ENCODE measurements around the gene EXOC1.
"Not testable (repeated sequence)": the region's sequence is repeated elsewhere in the genome, so short reads cannot be mapped to it uniquely, and the experiment has no call there.

Gene EXOC1

DNA sequence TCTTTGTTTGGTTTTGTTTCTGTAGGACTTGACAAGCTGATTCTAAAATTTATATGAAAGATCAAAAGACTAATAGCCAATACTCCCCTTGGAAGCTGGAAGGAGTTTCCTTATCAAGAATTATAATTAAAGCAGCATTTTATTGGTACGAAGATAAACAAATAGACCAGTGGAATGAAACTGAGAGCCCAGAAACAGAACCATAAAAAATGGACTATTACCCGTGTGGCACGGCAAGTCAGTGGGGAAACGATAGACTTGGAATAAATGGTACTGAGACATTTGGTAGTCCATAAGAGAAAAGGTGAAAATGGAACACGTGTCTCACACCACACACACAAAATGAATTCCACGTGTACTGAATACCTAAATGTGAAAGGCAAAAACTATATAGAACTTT, 52.9 kb downstream of the EXOC1 start:
- DNase-seq (ENCODE audit: low read depth) = no peak

DNA sequence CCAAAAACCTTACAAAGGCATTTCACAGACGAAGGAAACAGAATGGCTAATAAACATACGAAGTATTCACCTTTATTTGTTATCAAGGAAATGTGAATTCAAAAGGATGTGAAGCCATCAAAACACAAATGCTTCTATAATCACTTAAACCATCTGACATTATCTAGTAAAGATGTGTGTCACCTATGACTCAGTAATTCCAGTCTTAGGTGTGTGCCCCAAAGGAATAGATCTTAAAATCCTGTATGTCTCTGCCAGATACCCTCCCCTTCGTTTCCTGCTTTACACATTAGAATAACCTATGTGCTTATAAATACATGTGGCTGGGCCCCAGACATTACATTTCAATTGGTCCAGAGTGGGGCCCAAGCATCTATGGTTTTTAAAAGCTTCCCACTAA, 53.5 kb downstream of the EXOC1 start:
- DNase-seq (ENCODE audit: low read depth) = peak; percentile 35

DNA sequence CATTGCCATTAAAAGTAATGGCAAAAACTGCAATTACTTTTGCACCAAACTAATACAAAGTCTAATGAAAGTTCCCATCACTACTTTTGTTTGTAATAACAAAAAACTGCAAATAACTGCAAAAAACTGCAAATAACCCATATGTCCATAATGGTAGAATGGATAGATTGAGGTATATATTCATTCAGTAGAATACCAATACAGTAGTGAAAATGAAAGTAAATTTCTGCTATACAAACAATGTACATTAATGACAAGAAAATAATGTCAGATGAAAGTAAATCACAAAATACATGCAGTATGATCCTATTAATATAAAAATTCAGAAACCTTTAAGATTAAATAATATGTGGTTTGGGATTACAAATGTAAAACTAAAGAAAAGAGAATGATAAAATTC, 54.0 kb downstream of the EXOC1 start:
- no peak for DNase-seq (ENCODE audit: low read depth)

DNA sequence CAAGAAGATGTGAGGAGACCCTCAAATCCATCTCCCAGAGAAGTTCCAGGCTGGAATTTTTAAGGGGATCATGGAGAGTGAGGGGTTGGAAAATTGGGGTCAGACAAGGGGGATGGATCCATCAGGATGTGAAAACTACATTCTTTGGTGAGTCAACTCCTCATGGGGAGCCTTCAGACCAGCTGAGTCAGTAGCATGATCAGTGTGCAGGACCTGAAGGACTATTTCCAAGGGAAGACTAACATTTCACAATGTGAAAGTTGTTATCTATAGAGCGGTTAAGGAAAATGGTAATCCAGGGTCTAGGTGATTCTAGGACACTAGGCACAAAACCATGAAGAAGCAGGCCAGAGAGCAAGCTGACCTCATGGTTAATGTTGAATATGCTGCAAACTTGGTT, 56.7 kb downstream of the EXOC1 start:
- peak; percentile 53 for DNase-seq (ENCODE audit: low read depth)

DNA sequence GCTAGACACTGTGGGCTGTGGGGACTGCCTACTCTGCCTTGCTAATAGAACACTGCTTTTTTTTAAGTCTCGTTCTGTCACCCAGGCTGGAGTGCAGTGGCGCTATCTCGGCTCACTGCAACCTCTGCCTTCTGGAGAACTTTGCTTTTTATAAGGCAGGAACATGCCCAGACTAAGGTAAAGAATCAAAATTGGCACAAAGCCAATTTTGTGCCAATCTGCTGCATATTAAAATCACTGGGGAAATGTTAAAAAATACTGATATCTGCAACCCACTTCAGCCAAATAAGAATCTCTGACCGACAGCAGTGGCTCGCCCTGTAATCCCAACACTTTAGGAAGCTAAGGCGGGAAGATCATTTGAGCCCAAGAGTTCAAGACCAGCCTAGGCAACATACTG, 58.8 kb downstream of the EXOC1 start:
- DNase-seq (ENCODE audit: low read depth) = no peak

DNA sequence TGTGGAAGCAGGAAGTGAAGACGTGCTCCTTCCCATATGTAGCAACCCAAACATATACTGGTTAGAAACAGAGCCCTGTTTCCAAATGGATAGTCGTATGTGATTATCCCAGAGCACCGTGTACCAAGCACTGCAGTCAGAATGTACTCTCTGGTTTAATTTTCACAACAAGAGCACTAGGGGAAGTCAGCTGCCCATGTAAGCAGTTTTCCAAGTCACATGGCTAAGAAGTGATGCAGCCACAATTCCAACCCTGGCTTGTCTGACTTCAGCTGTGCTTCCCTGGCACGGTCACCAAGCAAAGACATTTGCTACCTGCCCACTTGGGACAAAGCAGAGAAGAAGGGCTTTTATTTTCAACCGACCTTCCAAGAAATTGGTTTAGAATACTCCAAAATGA, 67.1 kb downstream of the EXOC1 start:
- DNase-seq (ENCODE audit: low read depth) = peak; percentile 26

DNA sequence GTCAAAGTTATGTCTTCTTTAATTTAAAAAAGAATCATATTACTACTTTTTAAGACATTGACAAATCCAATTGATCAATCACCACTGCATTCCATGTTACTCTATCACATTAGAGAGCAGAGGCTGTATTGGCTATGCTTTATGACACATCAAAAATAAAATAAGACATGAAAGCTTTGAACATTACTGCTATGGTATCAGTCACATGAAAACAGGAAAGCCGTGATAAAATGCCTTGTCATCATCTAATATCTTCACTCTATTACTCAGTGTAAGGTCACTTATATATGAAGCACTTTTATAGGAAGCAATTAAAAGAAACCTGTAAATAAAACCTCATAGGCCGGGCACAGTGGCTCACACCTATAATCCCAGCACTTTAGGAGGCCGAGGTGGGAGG, 67.6 kb downstream of the EXOC1 start:
- DNase-seq (ENCODE audit: low read depth) = no peak

DNA sequence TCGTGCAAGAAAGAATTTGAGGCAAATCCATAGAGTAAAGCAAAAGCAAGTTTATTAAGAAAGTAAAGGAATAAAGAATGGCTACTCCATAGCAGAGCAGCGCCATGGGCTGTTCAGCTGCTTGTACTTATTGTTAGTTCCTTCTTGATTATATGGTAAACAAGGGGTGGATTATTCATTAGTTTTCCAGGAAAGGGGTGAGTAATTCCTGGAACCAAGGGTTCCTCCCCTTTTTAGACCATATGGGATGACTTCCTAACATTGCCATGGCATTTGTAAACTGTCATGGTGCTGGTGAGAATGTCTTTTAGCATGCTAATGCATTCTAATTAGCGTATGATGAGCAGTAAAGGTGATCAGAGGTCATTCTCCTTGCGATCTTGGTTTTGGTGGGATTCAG, 71.8 kb downstream of the EXOC1 start:
- DNase-seq (ENCODE audit: low read depth) = peak; percentile 29

DNA sequence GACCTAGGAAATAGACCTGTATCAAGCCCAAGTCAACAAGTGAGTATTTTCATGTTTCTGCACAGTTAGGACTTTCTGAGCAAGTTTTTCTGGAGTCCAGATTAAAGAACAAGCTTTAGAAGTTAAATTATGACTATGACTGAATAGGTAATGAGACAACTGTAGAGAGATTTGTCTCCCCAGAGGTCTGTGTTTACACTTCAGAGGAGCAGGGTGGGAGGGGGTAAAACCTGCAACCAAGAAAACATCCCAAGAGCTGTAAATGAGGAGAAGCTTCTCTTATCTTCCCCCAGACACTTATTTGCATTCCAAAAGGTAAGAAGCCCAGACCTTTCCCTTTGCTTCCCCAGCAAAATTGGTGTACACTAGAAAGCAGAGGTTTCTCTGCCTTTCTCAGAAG, 73.2 kb downstream of the EXOC1 start:
- DNase-seq (ENCODE audit: low read depth) = no peak

DNA sequence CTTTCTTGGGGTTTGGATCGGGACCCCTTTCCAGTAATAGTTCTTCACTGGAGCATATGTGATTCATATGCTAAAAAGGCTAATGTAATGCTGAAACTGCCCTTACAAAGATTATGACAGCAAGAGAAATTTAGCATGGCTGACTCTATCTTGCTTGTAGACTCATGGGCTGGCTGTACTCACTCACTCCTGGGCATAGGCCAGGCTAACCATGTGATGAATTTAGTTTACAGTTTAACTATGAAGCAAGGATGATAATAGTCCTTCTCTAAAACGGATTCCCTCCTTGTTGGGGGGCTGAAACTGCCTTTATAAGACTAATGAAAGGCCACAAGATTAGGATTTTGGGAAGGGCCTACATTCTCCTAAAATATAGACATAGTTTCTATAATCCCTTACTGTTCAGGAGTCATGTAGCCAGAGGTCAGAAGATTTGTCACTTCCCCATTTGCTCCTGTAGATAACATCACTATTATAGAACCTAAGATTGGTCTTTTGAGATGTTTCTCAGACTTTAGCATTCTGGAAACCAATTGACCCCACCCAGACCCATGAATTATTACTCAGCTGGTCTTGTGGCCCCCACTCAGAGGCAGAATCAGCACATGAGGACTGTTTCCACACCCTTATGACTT, 74.5 kb downstream of the EXOC1 start:
- no peak for DNase-seq (ENCODE audit: low read depth)

DNA sequence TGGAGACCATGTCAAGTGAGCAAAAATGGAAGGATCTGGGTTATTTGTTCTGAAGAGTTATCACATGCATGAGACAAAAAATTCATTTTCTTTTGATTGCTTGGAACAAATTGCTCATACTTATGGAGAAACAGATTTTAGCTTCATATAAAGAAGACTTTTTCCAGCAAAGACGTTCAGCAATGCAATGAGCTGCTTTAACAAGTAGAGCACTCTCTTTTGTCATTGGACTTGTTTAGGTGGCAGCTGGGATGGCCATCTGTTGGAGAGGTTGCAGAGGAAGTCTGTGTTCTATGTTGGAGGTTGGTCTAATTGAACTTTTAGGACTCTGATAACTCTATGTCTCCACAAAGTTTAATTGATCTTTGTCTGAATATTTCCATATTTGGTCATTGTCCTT, 75.4 kb downstream of the EXOC1 start:
- DNase-seq (ENCODE audit: low read depth) = no peak

DNA sequence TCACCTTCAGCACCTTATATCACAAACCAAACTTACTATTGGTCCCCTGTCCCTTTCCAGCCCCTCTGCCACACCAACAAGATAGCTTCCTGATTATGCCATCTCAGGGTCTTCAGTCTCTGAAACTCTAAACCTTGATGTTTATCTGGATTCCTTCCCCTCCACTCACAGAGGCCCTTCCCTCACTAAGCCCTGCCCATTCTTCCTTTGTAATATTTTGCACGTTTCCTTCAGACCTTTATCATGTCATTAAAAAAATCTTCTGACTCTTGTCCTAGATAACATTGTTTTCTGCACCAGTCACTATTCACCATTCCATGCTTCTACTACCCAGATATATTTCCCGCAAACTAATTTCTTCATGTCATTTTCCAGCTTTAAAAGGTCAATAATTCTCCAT, 77.6 kb downstream of the EXOC1 start:
- no peak for DNase-seq (ENCODE audit: low read depth)

DNA sequence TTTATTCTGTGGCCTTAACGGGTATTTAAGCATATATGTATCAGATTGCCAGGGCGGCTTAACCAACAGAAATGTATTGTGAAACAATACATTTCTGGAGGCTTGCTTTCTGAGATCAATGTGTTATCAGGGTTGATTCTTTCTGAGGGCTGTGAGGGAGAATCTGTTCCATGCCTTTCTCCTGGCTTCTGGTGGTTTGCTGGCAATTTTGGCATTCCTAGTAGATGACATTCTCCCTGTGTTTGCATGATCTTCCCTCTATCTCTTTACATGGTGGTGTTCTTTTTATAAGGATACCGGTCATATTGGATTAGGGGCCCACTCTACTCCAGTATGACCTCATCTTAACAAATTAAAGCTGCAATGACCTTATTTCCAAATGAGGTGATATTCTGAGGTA, 78.4 kb downstream of the EXOC1 start:
- DNase-seq (ENCODE audit: low read depth) = peak; percentile 86

DNA sequence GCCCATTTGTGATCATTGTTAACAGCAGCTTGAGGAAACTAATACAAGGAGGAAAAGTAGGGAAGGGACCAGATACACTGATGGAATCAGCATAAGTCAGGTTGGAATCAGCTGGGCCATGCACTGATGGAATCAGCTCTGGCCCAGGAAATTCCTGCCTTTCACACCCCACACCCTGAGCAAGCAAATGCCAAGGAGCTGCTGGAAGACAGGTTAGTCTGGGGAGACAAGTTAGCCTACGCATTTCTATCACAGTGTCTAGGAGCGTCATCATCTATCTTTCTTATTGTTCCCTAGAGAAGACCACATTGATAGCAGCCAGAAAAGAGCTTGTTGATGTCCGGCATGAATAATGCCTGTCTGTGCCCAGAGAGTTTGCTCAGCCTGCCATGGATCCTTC, 79.1 kb downstream of the EXOC1 start:
- DNase-seq (ENCODE audit: low read depth) = no peak

DNA sequence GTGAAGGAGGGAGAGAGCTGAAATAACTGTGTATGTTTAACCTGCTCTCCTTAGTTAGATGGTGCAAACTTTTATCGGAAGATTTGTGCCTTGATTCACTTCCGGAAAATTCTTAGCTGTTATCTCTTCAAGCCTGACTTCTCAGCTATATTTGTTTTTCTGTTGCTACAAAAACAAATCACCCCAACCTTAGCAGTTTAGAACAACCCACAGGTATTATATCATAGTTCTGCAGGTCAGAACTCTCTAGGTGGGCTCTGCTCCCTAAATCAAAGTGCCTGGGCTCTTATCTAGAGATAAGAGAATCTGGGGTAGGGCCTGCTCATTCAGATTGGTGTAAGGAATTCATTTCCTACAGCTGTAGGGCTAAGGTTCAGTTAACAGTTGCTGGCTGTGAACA, 80.2 kb downstream of the EXOC1 start:
- no peak for DNase-seq (ENCODE audit: low read depth)

DNA sequence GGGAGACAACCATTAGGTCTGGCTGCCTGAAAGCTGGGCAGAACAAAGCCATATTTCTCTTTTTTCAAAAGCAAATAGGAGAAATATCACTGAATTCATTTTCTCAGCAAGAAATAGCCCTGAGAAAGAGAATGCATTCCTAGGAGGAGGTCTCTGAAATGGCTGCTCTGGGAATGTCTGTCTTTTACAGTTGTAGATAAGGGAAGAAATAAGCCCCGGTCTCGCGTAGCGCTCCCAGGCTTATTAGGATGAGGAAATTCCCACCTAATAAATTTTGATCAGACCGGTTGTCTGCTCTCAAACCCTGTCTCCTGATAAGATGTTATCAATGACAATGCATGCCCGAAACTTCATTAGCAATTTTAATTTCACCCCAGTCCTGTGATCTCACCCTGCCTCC, 82.5 kb downstream of the EXOC1 start:
- not testable (repeated sequence) for DNase-seq (ENCODE audit: low read depth)

DNA sequence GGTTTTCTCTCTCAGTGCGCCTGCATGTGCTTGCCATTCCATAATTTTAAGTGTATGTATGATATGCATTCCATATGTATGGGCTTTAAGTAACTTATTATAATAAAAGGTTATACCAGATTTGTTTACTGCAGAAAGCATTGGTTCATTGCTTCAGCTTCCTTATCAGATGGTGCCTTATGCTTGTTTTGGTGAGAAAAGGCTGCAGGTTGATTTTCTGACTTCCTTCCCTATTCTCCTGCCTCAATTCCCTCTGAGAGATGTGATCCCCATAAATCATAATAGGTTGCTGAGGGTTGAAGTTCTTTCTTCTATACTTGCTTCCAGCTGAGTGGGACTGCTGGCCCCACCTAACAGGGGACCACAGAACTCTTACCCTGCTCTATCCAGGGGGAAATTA, 85.0 kb downstream of the EXOC1 start:
- DNase-seq (ENCODE audit: low read depth) = no peak

DNA sequence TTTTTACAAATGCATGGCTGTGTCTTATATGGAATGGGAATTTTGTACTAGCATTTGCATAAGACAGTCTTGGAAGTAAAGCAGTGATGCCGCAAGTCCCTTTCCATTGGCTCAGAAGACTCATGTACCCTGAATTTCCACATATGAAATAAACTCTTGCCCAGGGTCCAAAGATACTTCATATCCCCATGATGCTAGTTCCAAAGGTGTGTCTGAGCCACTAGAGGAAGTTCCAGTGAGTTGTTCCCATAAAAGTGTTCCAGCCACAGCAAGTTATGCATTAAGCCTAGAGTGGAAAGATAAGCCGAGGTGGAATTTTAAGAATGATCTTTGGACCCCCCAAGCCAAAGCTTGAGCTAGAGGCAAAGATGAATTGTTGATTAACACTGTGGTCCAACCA, 86.0 kb downstream of the EXOC1 start:
- no peak for DNase-seq (ENCODE audit: low read depth)

DNA sequence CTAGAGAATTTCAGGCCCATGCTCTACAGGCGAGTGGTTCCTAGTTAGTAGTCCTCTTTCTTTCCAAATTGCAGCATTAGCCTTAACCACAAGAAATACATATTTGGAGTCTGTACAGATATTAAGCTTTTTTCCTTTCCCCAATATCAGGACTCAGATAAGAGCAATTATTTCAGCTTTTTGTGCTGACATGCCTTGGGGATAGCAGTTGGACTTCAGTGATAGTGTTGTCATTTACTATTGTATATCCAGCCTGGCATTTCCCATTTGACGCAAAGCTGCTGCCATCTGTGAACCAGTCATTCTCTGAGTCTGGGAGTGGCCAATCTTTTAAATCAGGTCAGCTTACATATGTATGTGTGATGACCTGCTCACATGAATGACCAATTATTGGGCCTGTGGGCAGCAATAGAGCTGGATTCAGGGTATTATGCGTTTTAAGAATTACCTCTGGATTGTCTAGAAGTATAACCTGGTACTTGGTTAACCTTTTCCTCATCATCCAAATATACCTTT, 88.5 kb downstream of the EXOC1 start:
- no peak for DNase-seq (ENCODE audit: low read depth)

DNA sequence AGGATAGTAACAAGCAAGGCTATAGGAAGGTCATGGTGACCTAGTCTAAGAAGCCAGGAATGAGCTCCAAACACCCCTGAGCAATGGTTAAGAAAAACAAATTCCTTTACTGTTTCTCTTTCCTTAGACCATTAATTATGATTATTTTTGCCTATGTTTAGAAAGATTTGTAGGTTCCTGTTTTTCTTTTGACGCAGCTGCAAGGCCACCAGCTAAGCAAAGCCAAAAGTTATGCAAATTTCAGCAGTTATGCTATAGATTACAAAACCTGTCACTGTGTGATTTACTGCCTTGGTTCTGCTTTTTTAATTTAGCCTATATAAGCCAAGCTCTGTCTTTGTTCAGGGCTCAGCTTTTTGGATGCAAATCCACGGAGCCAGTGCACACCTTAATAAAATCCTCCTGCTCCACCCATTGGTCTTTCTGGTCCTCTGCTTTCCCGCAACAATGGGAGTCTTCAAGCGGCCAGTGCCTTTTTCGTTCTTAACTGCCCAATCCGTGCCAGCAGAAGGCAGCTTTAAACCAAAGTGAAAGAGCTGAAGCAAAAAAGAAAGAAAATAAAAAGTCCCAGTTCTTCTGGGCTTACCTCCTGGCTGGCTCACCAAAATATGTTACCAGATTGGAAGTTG, 93.9 kb downstream of the EXOC1 start:
- peak; percentile 72 for DNase-seq (ENCODE audit: low read depth)

DNA sequence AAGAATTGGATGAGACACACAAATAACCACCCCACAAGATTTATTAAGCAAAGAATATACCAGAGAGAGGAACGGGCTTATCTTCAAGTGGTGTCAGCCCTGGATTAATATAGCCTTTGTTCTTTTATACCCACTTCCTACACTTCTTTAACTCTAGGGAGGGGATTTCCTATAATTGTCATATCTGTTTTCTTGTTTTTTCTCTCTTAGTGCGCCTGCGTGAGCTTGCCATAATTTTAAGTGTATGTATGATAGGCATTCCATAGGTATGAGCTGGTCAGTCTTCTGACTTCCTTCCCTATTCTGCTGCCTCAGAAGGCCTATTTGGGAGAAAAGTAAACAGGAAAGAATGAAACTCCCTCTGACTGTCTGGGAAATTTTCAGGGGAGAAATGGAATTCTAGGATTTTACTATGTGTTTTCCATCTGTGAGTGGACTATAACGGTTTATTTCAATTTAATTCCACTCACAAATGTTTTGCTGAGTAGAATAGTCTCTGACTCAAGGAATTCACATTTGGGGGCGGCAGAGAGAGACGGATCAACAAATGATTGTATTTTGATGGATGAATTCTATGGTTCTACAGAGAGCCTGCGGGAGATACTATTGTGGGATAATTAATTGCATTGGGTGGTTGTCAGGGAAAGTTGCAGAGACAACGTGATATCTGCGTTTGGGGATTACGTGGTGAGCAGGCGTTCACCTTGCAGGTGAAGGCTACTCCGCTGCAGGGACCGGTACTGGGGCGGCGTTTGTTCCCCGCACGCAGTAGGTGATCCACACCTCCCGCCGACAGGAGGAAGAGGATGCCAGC, 94.7 kb downstream of the EXOC1 start:
- DNase-seq (ENCODE audit: low read depth) = peak; percentile 97

DNA sequence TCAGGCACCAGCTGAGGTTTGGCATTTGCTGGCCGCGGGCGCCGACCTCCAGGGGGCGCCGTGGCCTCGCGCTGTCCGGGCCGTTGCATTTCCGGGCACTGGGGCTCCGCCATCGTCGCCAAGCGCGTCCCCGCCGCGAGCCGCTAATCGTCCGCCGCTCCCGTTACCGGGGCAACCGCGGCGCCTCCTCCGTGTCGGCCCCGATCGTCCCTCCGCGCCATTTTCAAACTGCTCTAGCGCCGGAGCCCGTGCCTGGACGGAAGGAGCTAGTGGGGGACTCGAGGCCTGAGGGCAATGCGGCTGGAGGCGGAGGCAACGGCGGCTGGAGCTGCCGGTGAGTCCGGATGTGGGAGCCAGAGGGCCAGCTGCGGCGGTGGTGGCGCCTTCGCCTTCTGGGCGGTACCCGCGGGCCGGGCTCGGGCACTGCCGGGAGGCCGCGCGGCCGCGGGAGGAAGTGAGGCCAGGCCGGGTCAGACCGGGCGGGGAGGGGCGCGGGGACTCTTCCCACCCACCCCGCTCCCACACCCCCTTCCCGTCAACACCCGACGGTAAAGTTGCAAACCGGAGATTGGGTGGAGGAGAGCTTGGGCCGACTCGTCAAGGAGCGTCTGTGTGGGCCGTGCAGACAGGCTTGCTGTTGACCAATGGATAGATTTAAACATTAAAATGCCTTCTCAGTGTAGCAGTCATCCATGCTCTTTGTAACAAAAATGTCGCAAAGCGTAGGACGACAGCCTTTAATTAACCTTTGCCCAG, 95.5 kb downstream of the EXOC1 start, which contains the start of gene CEP135:
CEP135 (plus strand) TSS at position 220 of the 756 bp plus-strand sequence. CDS start 3,186 bp downstream, outside the sequence.
- peak; percentile 94 for DNase-seq (ENCODE audit: low read depth)
